Fibroblast of lung (primary cell): ENCODE results near the gene DSTYK. TPM values are rescaled to one million over a fixed set of nuclear protein-coding genes. Genes with fewer than 3 reads are reported as not detected.

Experiments
- DNase-seq, 2 donors: peaks; one replicate each; pipeline versions ENCODE4 v3.0.0 to v3.0.0-alpha.2; 2010; ENCODE audit warnings: low read depth in 2 of 2
- H2AFZ ChIP-seq: 2 replicates; pipeline ENCODE4 v1.5.1; 2012; ENCODE audit warnings: low read length, control low read depth, inconsistent platforms
- H3K27ac ChIP-seq: 2 replicates; pipeline ENCODE4 v1.5.1; 2011; ENCODE audit warnings: low read length, control low read depth; ENCODE audit not compliant: insufficient read depth
- H3K27me3 ChIP-seq: 2 replicates; pipeline ENCODE4 v1.5.1; 2011; ENCODE audit warnings: mild to moderate bottlenecking, low read length; ENCODE audit not compliant: control insufficient read depth, insufficient read depth
- H3K36me3 ChIP-seq: 2 replicates; pipeline ENCODE4 v1.5.1; 2011; ENCODE audit warnings: low read length; ENCODE audit not compliant: control insufficient read depth, insufficient read depth
- H3K4me1 ChIP-seq: 2 replicates; pipeline ENCODE4 v1.5.1; 2011; ENCODE audit warnings: low read length; ENCODE audit not compliant: control insufficient read depth, insufficient read depth; ENCODE audit errors: extremely low read depth
- H3K4me2 ChIP-seq: 2 replicates; pipeline ENCODE4 v1.5.1; 2011; ENCODE audit warnings: low read length, control low read depth; ENCODE audit not compliant: insufficient read depth; ENCODE audit errors: extremely low read depth
- H3K4me3 ChIP-seq, 4 experiments: fragments of 200-600 bp in 1 of 4; sonication (generic) in 1 of 4; replicated peaks in 1 of 4; 2 replicates each; pipeline ENCODE4 v1.5.1; 2011 to 2016; ENCODE audit warnings: low read length in 4 of 4, low read depth in 3 of 4, mild to moderate bottlenecking in 3 of 4, control low read depth in 2 of 4, inconsistent platforms in 1 of 4, mixed read lengths in 1 of 4; ENCODE audit not compliant: insufficient read depth in 1 of 4; ENCODE audit errors: control extremely low read depth in 1 of 4
- H3K79me2 ChIP-seq: 2 replicates; pipeline ENCODE4 v1.5.1; 2012; ENCODE audit warnings: mild to moderate bottlenecking, low read length, inconsistent platforms; ENCODE audit not compliant: control insufficient read depth, insufficient read depth
- H3K9ac ChIP-seq: 2 replicates; pipeline ENCODE4 v1.5.1; 2011; ENCODE audit warnings: mild to moderate bottlenecking, low read length, control low read depth; ENCODE audit not compliant: insufficient read depth
- H3K9me3 ChIP-seq: 2 replicates; pipeline ENCODE4 v1.5.1; 2012; ENCODE audit warnings: low read depth, low read length; ENCODE audit not compliant: control insufficient read depth, insufficient read depth
- H4K20me1 ChIP-seq: 2 replicates; pipeline ENCODE4 v1.5.1; 2011; ENCODE audit warnings: low read length; ENCODE audit not compliant: control insufficient read depth, insufficient read depth; ENCODE audit errors: extremely low read depth
- CTCF ChIP-seq, 2 donors: IDR thresholded peaks in 1 of 2; conservative IDR thresholded peaks in 1 of 2; 1 replicate in 1 of 2; 2 replicates in 1 of 2; pipeline ENCODE4 v1.5.1; 2011 to 2012; ENCODE audit warnings: low read length in 2 of 2, control low read depth in 1 of 2, inconsistent platforms in 1 of 2, low read depth in 1 of 2, mild to moderate bottlenecking in 1 of 2
- EZH2 ChIP-seq: IDR thresholded peaks from 2 replicates; pipeline ENCODE4 v1.5.1; 2012; ENCODE audit warnings: low read length, control low read depth, mild to moderate bottlenecking; ENCODE audit errors: missing control alignments
- polyA plus RNA-seq, 2 donors: library from polyadenylated mRNA; depleted of rRNA in 1 of 2; stranded (reverse) in 1 of 2; unstranded in 1 of 2; fragments of >200 nt; gene quantifications; 2 replicates each; pipeline ENCODE4 v1.2.1, GENCODE V29; 2011 to 2012; ENCODE audit warnings: missing spikeins in 1 of 2
- total RNA-seq: library from RNA; depleted of rRNA; stranded (reverse); fragments of >200 nt; gene quantifications from 2 replicates; pipeline ENCODE4 v1.2.1, GENCODE V29; 2014

DSTYK gene
- total and polyA plus RNA-seq, 2 donors (not counting 1 experiment from before 2014, with no cell fraction given), result 24.5 to 42.6 TPM

- Histone ChIP-seq H2AFZ (no peak overlapping the region), H3K9me3 (no peaks in the 10 kb centered on the region), H3K27ac (peak overlapping the region; percentile 87), H3K9ac (no peak overlapping the region), H3K36me3 (no peaks in the 10 kb centered on the region), H3K79me2 (peaks cover 11% of the 10 kb centered on the region), H3K4me3 (no peak overlapping the region), H4K20me1 (no peaks in the 10 kb centered on the region), H3K27me3 (no peaks in the 10 kb centered on the region), H3K4me2 (peak overlapping the region; percentile 58), H3K4me1 (peaks cover 20% of the 10 kb centered on the region)
- peak; percentile 96 to 98 for DNase-seq
- TF ChIP-seq CTCF (conservative IDR thresholded peaks at IDR 0.05 in 1 of 2, IDR thresholded peaks at IDR 0.05 in 1 of 2; ENCODE audit: low read depth in 1 of 2, low read length in 2 of 2) (no peak), EZH2 (no peak)
Measured at GRCh38 chr1:205172729-205173366, 38.7 kb downstream of the DSTYK start.

GRCh38 chr1:205171369-205171768, 40.1 kb downstream of the DSTYK start:
- no peak for TF ChIP-seq CTCF (conservative IDR thresholded peaks at IDR 0.05 in 1 of 2, IDR thresholded peaks at IDR 0.05 in 1 of 2; ENCODE audit: low read depth in 1 of 2, low read length in 2 of 2)
- TF ChIP-seq EZH2, result no peak
- Histone ChIP-seq H3K4me1 (peaks cover 17% of the 10 kb centered on the region), H3K4me3 (no peak overlapping the region), H3K79me2 (peaks cover 11% of the 10 kb centered on the region), H4K20me1 (no peaks in the 10 kb centered on the region), H3K9ac (no peak overlapping the region), H3K36me3 (no peaks in the 10 kb centered on the region), H3K4me2 (no peak overlapping the region), H2AFZ (no peak overlapping the region), H3K9me3 (no peaks in the 10 kb centered on the region), H3K27ac (no peak overlapping the region), H3K27me3 (no peaks in the 10 kb centered on the region)
- no peak for DNase-seq

GRCh38 chr1:205170532-205171269, 40.8 kb downstream of the DSTYK start:
- Histone ChIP-seq H3K4me3 (no peak overlapping the region), H3K9me3 (no peaks in the 10 kb centered on the region), H3K27ac (no peak overlapping the region), H3K4me2 (no peak overlapping the region), H4K20me1 (no peaks in the 10 kb centered on the region), H3K79me2 (peaks cover 11% of the 10 kb centered on the region), H3K36me3 (no peaks in the 10 kb centered on the region), H2AFZ (no peak overlapping the region), H3K4me1 (peaks cover 16% of the 10 kb centered on the region), H3K9ac (no peak overlapping the region), H3K27me3 (no peaks in the 10 kb centered on the region)
- TF ChIP-seq EZH2 (no peak), CTCF (conservative IDR thresholded peaks at IDR 0.05 in 1 of 2, IDR thresholded peaks at IDR 0.05 in 1 of 2; ENCODE audit: low read depth in 1 of 2, low read length in 2 of 2) (no peak)
- peak in 1 of 2 donors; percentile 27 for DNase-seq
